WTC11 (cell line): ENCODE results near the gene KLHL25. TPM values are rescaled to one million over a fixed set of nuclear protein-coding genes. Genes with fewer than 3 reads are reported as not detected.

ENCODE experiments used
- ATAC-seq: fragments of 200-7000 bp; cut with Tn5 transposase; 2 replicates; pipeline ENCODE4 v1.10.0; 2021; ENCODE audit warnings: mild to moderate bottlenecking, moderate library complexity
- CTCF ChIA-PET: fragments of 300-600 bp; sonication (Branson Sonifier 250); formaldehyde crosslinking; loops from one replicate; lab custom pipeline; 2021; ENCODE audit warnings: antibody characterized with exemption; lab: Charles Lee
- POLR2A ChIA-PET: fragments of 350-600 bp; sonication (Branson Sonifier 250); formaldehyde crosslinking; loops from one replicate; lab custom pipeline; 2021; ENCODE audit warnings: antibody characterized with exemption; lab: Charles Lee
- DNase-seq: peaks from one replicate; pipeline ENCODE4 v3.0.0; 2021; ENCODE audit warnings: low spot score
- H3K27ac Mint-ChIP-seq: 2 replicates; pipeline ENCODE4 v1.8.0; 2021; ENCODE audit warnings: mixed read lengths
- H3K27me3 Mint-ChIP-seq: 2 replicates; pipeline ENCODE4 v1.8.0; 2021; ENCODE audit warnings: low read depth, mild to moderate bottlenecking, moderate library complexity, mixed read lengths
- H3K36me3 Mint-ChIP-seq: 2 replicates; pipeline ENCODE4 v1.8.0; 2021; ENCODE audit warnings: mixed read lengths
- H3K4me1 Mint-ChIP-seq: 2 replicates; pipeline ENCODE4 v1.8.0; 2022; ENCODE audit warnings: mixed read lengths
- H3K4me3 Mint-ChIP-seq: 2 replicates; pipeline ENCODE4 v1.8.0; 2021; ENCODE audit warnings: mild to moderate bottlenecking, moderate library complexity, mixed read lengths
- H3K9me3 Mint-ChIP-seq: 2 replicates; pipeline ENCODE4 v1.8.0; 2021; ENCODE audit warnings: mixed read lengths
- ELF4 ChIP-seq: sonication (generic); formaldehyde crosslinking; IDR thresholded peaks from 2 replicates; pipeline ENCODE4 v1.8.1; 2022; ENCODE audit warnings: low read depth, mild to moderate bottlenecking, moderate library complexity, missing genetic modification reagents
- NR3C1 ChIP-seq: sonication (generic); formaldehyde crosslinking; conservative IDR thresholded peaks from 2 replicates; pipeline ENCODE4 v1.8.1; 2023; ENCODE audit warnings: low read depth, mild to moderate bottlenecking, missing genetic modification reagents
- OVOL2 ChIP-seq: fragments of 250-450 bp; sonication (Bioruptor Pico); IDR thresholded peaks from 2 replicates; pipeline ENCODE4 v1.9.0; 2021; ENCODE audit warnings: mild to moderate bottlenecking, borderline replicate concordance
- TEAD4 ChIP-seq: sonication (generic); formaldehyde crosslinking; IDR thresholded peaks from 2 replicates; pipeline ENCODE4 v1.8.0; 2022; ENCODE audit warnings: mild to moderate bottlenecking, missing genetic modification reagents
- ZNF232 ChIP-seq: sonication (generic); formaldehyde crosslinking; IDR thresholded peaks from 2 replicates; pipeline ENCODE4 v1.8.0; 2022; ENCODE audit warnings: mild to moderate bottlenecking, missing genetic modification reagents
- ZNF416 ChIP-seq: fragments of 250-450 bp; sonication (Bioruptor Pico); IDR thresholded peaks from 2 replicates; pipeline ENCODE4 v1.9.0; 2021; ENCODE audit warnings: mild to moderate bottlenecking, inconsistent platforms
- total RNA-seq: library from RNA; stranded (reverse); gene quantifications from 3 replicates; pipeline ENCODE4 v1.2.3, GENCODE V29; 2021
- TF ChIP-seq, protein P1 (sequence below): sonication (generic); formaldehyde crosslinking; IDR thresholded peaks from 2 replicates; pipeline ENCODE4 v1.8.1; 2023; ENCODE audit warnings: mild to moderate bottlenecking, missing genetic modification reagents, borderline replicate concordance
- TF ChIP-seq, protein P2 (sequence below): fragments of 250-450 bp; sonication (Bioruptor Pico); IDR thresholded peaks from 2 replicates; pipeline ENCODE4 v1.9.0; 2021; ENCODE audit warnings: moderate library complexity, mild to moderate bottlenecking, inconsistent platforms, borderline replicate concordance
- TF ChIP-seq, protein P3 (sequence below): sonication (generic); formaldehyde crosslinking; IDR thresholded peaks from 2 replicates; pipeline ENCODE4 v1.8.1; 2022; ENCODE audit warnings: mild to moderate bottlenecking, moderate library complexity, missing genetic modification reagents
- TF ChIP-seq, protein P4 (sequence below): sonication (generic); formaldehyde crosslinking; IDR thresholded peaks from 2 replicates; pipeline ENCODE4 v1.8.1; 2023; ENCODE audit warnings: mild to moderate bottlenecking, missing genetic modification reagents
- TF ChIP-seq, protein P5 (sequence below): sonication (generic); formaldehyde crosslinking; IDR thresholded peaks from 2 replicates; pipeline ENCODE4 v1.8.0; 2022; ENCODE audit warnings: mild to moderate bottlenecking, missing genetic modification reagents
- TF ChIP-seq, protein P6 (sequence below): sonication (generic); formaldehyde crosslinking; IDR thresholded peaks from 2 replicates; pipeline ENCODE4 v1.8.0; 2022; ENCODE audit warnings: mild to moderate bottlenecking, missing genetic modification reagents

Gene KLHL25
- total RNA-seq, 1 experiment from 2014 or later: 14.1 TPM

DNA sequence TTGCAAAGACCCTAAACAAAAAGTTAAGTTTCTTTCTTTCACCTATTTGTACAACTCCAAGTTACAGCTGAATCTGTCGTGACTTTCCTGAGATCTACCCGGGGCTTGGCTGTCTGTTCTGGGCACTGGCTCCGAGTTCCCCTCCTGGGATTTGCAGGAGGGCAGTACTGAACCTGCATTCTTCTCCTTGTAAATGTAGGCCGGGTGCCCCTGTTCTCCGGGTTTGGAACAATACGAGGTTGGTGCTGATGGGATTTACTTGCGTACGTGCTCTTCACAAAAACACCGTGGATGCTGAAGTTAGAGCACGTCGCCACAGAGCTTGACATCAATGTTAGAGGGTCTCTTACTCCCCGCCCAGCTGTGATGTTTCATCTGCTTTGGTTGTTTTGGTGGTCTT is 48.1 kb downstream of the KLHL25 start (continued):
- TF ChIP-seq, protein P1, sequence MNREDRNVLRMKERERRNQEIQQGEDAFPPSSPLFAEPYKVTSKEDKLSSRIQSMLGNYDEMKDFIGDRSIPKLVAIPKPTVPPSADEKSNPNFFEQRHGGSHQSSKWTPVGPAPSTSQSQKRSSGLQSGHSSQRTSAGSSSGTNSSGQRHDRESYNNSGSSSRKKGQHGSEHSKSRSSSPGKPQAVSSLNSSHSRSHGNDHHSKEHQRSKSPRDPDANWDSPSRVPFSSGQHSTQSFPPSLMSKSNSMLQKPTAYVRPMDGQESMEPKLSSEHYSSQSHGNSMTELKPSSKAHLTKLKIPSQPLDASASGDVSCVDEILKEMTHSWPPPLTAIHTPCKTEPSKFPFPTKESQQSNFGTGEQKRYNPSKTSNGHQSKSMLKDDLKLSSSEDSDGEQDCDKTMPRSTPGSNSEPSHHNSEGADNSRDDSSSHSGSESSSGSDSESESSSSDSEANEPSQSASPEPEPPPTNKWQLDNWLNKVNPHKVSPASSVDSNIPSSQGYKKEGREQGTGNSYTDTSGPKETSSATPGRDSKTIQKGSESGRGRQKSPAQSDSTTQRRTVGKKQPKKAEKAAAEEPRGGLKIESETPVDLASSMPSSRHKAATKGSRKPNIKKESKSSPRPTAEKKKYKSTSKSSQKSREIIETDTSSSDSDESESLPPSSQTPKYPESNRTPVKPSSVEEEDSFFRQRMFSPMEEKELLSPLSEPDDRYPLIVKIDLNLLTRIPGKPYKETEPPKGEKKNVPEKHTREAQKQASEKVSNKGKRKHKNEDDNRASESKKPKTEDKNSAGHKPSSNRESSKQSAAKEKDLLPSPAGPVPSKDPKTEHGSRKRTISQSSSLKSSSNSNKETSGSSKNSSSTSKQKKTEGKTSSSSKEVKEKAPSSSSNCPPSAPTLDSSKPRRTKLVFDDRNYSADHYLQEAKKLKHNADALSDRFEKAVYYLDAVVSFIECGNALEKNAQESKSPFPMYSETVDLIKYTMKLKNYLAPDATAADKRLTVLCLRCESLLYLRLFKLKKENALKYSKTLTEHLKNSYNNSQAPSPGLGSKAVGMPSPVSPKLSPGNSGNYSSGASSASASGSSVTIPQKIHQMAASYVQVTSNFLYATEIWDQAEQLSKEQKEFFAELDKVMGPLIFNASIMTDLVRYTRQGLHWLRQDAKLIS: no peak
- TF ChIP-seq, protein P2, sequence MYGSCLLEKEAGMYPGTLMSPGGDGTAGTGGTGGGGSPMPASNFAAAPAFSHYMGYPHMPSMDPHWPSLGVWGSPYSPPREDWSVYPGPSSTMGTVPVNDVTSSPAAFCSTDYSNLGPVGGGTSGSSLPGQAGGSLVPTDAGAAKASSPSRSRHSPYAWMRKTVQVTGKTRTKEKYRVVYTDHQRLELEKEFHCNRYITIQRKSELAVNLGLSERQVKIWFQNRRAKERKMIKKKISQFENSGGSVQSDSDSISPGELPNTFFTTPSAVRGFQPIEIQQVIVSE: no peak
- TF ChIP-seq, protein P3, sequence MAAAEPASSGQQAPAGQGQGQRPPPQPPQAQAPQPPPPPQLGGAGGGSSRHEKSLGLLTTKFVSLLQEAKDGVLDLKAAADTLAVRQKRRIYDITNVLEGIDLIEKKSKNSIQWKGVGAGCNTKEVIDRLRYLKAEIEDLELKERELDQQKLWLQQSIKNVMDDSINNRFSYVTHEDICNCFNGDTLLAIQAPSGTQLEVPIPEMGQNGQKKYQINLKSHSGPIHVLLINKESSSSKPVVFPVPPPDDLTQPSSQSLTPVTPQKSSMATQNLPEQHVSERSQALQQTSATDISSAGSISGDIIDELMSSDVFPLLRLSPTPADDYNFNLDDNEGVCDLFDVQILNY: no peak

DNA sequence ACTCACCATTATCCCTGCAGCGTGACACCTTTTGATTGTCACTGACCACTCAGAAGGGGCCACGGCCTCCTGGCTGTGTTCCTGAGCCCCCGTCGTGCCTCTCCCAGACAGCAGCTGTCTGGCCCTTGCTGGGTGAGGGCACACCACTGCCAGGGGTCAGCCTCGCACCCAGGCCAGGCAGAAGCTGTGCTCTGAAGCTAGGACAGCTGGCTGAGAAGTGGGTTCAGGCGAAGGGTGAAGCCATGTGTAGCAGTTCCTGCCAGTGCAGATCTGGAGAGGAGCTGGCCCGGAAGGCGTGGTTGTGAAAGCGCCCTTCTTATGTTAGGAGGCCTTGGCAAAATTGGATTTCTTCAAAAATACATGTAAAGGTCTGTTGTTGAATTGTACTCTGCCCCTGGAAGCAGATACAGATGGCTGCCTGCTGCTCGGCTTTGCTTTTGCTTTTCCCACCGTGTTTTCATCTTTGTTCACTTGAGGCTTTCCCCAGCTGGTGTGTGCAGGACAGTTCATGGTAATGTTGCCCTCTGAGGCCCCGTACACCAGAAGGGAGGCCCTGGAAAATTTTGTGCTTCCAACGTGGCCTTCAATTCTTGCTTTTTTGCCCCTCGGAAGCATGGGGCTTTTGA is 49.1 kb downstream of the KLHL25 start:
- H3K27ac Mint-ChIP-seq: no peak overlapping the region
- TF ChIP-seq, protein P1: no peak
- TF ChIP-seq, protein P4, sequence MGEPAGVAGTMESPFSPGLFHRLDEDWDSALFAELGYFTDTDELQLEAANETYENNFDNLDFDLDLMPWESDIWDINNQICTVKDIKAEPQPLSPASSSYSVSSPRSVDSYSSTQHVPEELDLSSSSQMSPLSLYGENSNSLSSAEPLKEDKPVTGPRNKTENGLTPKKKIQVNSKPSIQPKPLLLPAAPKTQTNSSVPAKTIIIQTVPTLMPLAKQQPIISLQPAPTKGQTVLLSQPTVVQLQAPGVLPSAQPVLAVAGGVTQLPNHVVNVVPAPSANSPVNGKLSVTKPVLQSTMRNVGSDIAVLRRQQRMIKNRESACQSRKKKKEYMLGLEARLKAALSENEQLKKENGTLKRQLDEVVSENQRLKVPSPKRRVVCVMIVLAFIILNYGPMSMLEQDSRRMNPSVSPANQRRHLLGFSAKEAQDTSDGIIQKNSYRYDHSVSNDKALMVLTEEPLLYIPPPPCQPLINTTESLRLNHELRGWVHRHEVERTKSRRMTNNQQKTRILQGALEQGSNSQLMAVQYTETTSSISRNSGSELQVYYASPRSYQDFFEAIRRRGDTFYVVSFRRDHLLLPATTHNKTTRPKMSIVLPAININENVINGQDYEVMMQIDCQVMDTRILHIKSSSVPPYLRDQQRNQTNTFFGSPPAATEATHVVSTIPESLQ: no peak
- TF ChIP-seq, protein P5, sequence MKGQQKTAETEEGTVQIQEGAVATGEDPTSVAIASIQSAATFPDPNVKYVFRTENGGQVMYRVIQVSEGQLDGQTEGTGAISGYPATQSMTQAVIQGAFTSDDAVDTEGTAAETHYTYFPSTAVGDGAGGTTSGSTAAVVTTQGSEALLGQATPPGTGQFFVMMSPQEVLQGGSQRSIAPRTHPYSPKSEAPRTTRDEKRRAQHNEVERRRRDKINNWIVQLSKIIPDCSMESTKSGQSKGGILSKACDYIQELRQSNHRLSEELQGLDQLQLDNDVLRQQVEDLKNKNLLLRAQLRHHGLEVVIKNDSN: no peak
- TF ChIP-seq, protein P6, sequence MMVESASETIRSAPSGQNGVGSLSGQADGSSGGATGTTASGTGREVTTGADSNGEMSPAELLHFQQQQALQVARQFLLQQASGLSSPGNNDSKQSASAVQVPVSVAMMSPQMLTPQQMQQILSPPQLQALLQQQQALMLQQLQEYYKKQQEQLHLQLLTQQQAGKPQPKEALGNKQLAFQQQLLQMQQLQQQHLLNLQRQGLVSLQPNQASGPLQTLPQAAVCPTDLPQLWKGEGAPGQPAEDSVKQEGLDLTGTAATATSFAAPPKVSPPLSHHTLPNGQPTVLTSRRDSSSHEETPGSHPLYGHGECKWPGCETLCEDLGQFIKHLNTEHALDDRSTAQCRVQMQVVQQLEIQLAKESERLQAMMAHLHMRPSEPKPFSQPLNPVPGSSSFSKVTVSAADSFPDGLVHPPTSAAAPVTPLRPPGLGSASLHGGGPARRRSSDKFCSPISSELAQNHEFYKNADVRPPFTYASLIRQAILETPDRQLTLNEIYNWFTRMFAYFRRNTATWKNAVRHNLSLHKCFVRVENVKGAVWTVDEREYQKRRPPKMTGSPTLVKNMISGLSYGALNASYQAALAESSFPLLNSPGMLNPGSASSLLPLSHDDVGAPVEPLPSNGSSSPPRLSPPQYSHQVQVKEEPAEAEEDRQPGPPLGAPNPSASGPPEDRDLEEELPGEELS (CRISPR knock-in tag): no peak
- no peak for TF ChIP-seq ELF4 (CRISPR knock-in tag)
- TF ChIP-seq TEAD4 (CRISPR knock-in tag): no peak
- TF ChIP-seq OVOL2 (CRISPR knock-in tag): no peak
- no peak for TF ChIP-seq NR3C1 (CRISPR knock-in tag)
- TF ChIP-seq ZNF416 (CRISPR knock-in tag): no peak
- TF ChIP-seq ZNF232 (CRISPR knock-in tag): no peak

More for the DNA sequence above, 49.1 kb downstream of the KLHL25 start:
- ChIA-PET CTCF (interaction anchor here (1.1 kb wide), 1 partner anchor 57 kb away, joined by 3 read pairs; no protein-coding TSS in a partner anchor), POLR2A (no interaction called here)
- Mint-ChIP-seq H3K27me3 (no peaks in the 10 kb centered on the region), H3K36me3 (peaks cover 44% of the 10 kb centered on the region), H3K4me1 (peaks cover 52% of the 10 kb centered on the region), H3K9me3 (no peaks in the 10 kb centered on the region), H3K4me3 (no peak overlapping the region)
- ATAC-seq (no peak), DNase-seq (no peak)
